HG03378 (cell line): ENCODE measurements around the gene DCTN5.
"Not testable (repeated sequence)": the region's sequence is repeated elsewhere in the genome, so short reads cannot be mapped to it uniquely, and the experiment has no call there.

ENCODE experiments used
- ATAC-seq: cut with Tn5 transposase; IDR thresholded peaks from one replicate; pipeline ENCODE4 v1.9.1; 2021; ENCODE audit warnings: mild to moderate bottlenecking, moderate library complexity; ENCODE audit not compliant: unreplicated experiment

The DCTN5 gene

DNA sequence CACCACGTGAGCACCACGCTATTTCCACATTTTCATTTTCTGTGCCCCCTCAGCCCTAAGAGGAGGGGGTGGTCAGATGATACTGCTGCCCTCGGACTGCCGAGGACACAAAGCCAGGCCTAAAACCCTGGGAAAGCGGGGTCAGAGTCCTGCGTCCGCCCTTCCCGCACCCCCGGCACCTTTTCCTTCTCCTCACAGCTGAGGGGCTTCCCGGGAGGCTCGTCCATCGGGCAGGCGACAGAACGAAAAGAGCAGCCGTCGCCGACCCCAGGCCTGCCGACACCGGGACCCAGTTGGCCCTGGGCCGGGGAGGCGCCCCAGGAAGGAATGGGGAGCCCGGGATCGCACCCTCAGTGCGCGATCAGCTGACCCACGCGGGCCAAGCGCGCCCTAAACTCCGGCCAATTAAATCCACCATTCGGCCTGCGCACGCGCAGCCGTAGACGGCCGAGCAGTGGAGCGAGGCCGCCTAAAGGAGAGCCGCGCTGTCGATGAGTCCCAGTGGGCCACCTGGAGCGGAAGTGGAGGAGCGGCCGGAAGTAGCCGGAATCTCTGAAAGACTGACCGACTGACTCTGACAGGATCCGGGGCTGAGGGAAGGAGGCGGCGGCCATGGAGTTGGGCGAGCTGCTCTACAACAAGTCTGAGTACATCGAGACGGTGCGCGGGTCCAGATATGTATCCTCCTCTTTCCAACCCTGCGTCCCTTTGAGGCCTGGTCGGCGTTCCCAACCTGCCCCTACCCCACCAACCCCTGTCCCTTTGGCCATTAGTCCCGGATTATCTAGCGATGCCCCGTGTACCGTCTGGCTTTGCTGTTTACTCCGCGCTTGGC, at the start of gene DCTN5, which contains the start of gene PALB2:
Gene DCTN5, plus strand, starts transcription at position 536 of the 835 bp plus-strand sequence. Its CDS starts 77 bp downstream, at position 613.
Gene PALB2, minus strand, starts transcription at position 380 of the 835 bp plus-strand sequence. Its CDS starts 153 bp downstream, at position 227.
- ATAC-seq = peak; percentile 93

DNA sequence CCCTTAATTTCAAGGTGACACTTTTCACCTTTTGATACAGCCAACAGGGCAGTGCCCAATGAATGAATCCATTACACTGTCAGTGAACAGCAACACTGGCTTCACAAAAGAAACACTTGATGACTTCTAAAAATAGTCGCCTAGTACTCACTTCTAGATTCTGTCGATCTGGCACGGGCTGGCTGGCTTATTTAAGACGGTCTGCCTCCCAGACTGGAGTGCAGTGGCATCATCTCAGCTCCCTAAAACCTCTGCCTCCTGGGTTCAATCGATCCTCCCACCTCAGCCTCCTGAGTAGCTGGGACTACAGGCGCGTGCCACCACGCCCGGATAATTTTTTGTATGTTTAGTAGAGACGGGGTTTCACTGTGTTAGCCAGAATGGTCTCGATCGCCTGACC, 47.1 kb upstream of the DCTN5 start:
- ATAC-seq = no peak

DNA sequence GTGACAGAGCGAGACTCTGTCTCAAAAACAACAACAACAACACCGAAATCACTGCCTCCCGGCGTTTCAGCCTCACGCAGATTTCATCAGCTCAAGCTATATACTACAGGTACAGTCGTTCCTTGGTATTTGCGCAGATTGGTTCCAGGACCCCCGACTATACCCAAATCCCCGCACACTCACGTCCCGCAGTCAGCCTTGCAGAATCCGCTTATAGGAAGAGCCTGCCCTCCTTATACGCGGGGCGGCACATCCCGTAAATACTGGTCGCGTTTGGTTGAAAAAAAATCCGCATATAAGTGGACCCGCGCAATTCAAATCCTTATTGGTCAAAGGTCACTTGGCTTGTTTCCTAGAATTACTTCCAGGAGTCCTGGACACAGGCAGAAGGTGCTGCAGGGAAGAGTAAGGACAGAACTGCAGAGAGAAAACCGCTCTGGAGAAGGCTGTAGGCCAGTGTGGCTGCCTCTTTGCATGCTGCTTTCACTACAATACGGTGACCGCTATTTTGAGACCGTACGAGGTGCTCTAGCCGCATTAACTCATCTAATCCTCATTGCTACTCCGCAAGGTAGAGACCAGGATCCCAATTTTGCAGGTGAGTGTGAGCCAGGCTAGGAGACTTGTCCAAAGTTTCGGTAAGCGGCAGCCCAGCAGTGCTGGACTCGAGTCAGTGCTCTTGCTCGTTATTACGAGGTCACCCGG, 45.9 kb upstream of the DCTN5 start:
- ATAC-seq = peak; percentile 14

DNA sequence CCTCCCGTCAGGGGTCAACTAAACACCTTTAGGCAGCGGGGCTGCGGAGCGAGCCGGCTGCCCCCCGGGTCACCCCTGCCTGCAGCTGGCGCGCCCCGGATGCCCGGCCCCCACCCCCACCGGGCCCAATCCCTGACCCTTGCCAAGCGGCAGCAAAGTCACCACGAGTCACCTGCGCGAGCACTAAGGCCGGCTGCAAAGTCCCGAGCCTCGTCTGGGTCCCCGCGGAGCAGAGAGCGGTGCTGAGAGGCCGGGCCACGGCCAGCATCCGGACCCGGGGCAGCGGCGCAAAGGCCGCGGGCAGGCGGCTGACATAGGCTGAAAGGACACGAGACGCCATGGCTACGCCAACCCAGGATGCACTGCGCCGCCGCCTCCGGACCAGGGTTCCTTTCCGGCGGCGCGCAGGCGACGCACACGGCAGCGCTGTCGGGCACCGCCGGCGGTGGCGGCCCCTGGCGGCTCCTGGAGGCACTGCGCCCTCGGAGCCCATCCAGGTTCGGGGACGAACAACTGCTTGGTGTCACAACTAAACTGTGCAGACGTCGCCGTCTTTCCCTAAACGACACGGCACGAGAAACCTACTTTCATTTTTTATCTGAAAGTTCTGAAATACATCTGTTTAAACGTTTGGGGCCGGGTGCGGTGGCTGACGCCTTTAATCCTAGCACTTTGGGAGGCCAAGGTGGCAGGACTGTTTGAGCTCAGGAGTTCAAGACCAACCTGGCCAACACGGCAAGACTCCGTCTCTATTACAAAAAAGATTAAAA, 45.1 kb upstream of the DCTN5 start, which contains the start of gene NDUFAB1:
Gene NDUFAB1, minus strand, starts transcription at position 366 of the 770 bp plus-strand sequence. Its CDS starts 26 bp downstream, at position 340.
- ATAC-seq = peak; percentile 81

DNA sequence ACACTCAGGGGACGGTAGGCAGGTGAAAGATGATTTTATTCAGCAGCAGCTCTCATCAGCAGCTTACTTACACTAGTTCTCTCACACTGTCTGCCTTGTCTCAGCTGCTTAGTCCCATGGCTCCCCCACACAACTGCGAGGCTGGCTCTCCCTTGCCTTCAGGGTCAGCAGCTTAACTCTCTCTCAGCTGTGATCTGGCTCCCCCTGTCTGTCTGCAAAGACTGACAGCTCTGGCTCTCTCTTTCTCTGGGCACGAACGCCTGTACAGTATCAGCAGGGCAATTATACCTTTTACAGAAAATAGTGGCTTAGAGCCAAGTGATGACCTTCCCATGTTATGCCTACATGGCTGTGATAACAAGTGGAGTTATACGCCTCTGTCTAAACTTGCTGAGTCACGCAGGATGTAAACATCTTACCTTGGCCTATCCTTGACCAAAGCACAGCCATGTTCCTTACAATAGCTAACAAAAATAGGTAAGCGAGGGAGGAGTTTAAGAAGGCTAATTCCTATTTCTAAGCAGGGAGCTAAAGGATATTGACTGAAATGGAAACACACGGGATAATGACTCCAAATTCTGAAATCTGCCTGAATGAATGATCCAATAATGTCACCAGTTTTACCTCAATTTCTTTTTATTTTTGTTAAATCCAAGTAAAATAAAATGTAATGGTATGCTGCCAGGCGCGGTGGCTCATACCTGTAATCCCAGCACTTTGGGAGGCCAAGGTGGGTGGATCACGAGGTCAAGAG, 44.1 kb upstream of the DCTN5 start:
- no peak for ATAC-seq

DNA sequence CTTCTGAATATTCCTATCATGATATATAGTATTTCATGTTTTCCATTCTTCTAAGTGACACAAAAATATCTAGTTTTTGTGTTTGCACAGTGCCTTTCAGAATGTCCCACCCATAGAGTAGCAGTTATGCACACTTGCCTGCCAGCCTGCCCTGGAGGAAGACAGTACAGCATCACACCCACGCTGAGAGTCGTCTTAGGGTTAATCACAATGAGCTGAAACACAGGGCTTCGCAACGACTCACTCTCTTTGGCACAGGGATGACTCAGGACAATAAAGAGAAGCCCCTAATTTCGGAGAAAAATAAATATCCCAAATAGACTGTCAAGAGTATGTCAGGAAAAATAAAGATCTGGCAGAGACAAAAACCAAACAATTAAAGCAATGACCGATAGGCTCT, 33.5 kb upstream of the DCTN5 start:
- no peak for ATAC-seq

DNA sequence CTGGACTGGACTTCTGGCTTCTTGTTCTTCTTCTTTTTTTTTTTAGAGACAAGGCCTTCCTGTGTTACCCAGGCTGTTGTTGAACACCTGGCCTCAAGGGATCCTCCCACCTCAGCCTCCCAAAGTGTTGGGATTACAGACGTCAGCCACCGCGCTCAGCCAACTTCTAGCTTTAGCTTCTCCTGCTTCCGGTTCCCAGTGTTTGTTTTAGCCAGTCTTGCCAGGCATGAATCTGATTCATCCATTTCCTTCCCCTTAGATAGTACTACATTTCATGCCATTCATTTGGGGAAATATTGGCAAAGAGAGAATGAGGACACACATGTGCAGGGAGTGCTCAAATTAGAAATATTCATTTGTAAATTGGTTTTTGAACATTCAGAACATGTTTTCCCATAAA, 33.1 kb upstream of the DCTN5 start:
- ATAC-seq = no peak

DNA sequence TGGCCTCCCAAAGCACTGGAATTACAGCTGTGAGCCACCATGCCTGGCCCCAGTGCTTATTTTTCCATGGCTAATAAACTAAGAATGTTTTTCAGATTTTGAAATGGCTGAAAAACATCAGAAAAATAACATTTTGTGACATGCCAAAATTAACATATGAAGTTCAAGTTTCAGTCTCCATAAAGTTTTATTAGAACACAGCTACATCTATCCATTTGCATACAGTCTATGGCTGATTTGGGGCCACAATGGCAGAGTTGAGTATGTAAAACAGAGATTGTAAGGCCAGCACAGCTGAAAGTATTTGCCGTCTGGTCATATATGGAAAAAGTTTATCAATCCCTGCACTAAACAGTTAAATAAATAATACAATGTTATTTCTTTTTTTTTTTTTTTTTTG, 31.3 kb upstream of the DCTN5 start:
- no peak for ATAC-seq

DNA sequence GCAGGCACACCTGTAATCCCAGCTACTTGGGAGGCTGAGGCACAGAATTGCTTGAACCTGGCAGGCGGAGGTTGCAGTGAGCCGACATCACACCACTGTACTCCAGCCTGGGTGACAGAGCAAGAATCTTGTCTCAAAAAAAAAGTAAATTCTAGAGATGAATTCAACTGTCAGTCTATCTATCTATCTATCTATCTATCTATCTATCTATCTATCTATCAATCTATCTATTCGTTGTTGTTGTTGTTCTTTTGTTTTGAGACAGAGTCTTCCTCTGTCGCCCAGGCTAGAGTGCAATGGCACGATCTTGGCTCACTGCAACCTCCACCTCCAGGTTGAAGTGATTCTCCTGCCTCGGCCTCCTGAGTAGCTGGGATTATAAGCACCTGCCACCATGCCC, 30.4 kb upstream of the DCTN5 start:
- not testable (repeated sequence) for ATAC-seq

DNA sequence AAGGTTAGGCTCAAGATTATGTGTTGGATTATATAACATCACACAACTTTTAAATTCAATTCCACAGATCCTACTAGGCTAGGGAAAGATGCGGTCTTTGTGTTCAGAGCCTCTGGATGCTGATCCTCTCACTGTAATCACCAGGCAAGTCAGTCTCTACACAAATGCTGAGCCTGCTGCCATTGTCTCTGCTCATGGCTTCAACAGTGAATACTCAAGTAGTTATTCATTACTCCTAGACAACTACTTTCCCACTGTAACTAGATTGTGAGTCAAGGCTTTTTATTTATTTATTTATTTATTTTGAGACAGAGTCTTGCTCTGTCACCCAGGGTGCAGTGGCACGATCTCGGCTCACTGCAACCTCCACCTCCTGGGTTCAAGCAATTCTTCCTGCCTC, 29.3 kb upstream of the DCTN5 start:
- ATAC-seq = no peak

DNA sequence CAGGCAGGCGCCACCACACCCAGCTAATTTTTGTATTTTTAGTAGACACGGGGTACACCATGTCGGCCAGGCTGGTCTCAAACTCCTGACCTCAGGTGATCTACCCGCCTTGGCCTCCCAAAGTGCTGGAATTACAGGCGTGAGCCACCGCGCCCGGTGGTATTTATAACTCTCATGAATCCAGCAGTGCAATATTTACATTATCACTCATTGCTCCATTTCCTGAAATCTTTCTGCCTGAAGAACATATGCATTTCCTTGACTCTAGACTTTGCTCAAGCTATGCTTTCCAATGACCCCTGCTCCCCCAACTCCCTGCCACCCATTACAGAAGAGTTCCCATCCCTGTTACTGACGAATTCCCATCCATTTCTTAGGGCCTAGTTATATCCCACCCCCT, 25.5 kb upstream of the DCTN5 start:
- ATAC-seq = no peak

DNA sequence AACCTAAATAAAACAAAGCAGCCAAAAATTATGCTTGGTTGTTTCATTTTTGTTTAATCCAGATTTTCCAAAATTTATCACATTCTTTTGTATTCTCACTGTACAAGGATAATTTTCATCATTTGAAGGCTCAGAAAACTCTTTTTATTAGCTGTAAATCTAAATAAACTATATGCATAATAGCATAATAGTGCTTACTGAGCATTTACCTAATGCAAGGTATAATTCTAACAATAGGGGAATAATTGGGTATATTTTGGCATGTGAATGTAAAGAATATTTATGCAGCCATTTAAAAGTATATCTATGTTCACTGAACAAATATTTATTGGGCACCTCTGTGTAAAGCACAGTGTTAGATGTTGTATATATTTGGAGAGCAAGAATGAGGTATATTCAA, 17.2 kb upstream of the DCTN5 start:
- ATAC-seq = no peak

DNA sequence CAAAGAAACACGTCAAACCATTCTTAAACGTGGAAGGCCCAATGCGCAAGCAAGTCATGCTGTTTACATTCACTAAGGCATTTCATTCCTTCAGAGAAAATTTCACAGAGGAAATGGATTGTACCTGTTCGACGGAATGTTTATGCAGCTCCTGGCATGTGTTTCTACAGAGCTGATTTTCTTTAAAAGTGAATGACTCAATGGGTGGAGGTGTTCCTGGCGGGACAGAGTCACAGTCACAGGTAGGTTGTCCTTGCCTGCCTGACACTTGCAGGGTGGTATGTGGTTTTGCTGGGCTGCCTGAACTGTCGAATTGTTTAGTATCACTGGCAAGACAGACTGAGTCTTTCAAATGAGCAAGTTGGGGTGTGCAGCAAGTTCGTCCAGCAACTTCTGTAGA, 11.8 kb upstream of the DCTN5 start:
- no peak for ATAC-seq

DNA sequence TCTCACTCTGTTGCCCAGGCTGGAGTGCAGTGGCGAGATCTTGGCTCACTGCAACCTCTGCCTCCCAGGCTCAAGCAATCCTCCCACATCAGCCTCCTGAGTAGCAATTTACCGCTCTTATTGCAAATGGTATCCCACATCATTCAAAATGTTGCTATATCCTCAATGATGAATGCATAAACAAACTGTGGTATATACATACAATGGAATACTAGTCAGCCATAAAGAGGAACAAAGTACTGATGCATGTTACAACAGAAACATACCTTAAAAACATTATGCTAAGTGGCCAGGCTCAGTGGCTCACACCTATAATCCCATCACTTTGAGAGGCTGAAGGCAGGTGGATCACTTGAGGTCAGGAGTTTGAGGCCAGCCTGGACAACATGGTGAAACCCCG, 9.4 kb upstream of the DCTN5 start:
- ATAC-seq = not testable (repeated sequence)

DNA sequence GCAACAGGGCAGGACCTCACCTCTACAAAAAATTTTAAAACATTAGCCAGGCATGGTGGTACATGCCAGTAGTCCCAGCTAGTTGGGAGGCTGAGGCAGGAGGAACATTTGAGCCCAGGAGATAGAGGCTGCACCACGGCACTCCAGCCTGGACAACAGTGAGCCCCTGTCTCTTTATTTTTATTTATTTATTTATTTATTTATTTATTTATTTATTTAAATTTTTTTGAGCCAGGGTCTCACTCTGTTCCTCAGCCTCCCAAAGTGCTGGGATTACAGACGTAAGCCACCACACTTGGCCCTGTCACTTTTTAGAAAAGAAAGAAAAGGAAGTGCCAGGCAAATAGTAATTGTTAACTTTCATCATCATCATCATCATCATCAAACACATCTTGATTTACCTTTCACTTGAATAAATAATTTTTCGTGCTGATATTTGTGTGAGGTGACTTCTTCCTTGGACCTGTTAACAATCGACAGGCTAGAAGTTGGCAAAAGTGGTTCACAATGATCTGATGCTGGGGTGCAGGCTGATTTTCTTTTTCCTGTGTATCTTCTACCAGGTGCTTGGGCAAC, 6.7 kb upstream of the DCTN5 start:
- ATAC-seq = no peak

DNA sequence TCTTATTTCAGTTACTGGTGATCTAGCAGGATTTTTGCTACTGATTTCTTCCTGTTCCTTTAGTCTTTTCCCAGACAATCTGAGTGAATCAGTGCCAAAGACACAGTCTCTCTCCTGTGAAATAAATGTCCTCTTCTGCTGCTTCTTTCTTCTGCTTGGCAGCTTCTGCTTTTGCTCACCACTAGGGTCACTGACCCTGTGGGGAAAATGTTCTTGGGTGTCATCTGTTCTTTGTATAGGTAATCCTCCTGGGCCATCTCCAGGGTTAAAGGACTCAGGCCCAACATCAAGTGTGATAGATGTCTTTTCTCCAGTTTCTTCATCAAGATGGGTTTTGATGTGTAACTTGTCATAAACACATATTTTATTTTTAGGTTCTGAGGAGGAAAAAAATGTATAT, 5.3 kb upstream of the DCTN5 start:
- no peak for ATAC-seq

DNA sequence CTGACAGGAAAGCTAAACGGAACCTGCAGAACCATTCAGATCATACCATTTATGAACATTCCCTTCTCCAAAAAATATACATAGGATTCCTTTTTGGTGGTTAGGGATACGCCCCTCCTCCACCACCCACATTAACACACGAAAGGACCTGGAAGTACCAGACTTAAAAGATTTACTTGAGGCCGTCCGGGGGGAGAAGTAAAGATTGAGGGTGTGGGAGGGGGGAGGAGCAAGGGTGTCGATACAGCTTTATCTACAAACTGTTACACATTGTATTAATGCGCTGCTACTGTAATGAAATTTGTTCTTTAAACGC, 693 bp upstream of the DCTN5 start:
- no peak for ATAC-seq

DNA sequence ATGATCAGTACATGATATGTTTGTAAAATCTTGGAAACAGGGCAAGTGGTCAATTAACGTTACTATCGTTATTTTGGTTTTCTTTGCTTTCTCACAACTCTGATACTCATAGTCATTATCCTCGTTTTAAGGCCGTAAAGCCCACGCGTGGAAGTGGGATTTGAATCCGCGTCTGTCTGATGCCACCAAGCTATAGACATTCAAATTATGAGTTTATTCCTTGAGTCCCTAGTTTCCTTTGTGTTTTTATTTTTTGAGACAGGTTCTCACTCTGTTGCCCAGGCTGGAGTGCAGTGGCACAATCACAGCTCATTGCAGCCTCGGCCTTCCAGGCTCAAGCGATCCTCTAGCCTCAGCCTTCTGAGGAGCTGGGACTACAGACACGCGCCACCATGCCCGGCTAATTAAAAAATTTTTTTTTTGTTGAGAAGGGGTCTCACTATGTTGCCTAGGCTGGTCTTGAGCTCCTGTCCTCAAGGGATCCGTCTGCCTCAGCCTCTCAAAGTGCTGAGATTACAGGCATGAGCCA, 1.0 kb downstream of the DCTN5 start:
- ATAC-seq = no peak

DNA sequence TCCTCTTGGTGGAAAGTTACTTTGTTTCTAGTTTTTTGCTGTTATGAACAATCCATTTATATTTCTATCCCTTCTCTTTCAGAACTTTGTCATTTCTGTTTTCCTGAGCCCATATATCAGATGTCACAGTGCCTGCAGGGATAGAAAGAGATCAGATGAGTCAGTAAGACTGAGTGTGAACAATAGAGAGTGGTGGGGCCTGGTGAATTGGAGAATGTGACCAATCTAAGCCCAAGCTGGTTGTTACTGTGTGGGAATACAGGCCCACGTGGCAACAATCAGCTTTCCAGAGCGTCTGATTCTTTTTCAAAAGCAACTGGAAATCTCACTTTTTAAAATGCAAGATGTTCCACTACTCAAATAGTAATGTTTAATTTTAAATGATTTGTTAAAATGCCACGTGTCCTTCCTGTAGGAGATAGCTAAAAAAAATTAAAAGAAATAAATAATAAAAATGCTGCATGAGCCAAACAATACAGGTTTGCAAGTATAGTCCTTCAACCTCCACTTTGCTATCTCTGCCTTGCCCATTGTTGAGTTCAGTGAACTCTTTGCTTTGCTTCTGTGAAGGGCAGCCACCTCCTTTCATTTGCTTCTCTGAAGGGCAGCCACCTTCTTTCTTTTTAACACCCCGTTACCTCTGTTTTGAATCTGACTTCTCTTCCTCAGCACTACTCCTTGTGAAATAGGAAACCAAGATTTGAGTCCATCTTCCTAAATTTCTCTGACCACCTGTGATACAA, 9.6 kb downstream of the DCTN5 start:
- no peak for ATAC-seq
